DND-41 (cell line): ENCODE data around the gene PALMD.

Experiments
- ATAC-seq: fragments of 200-7000 bp; cut with Tn5 transposase; 3 replicates; pipeline ENCODE4 v1.9.1; 2021; ENCODE audit warnings: low read depth; ENCODE audit not compliant: insufficient read depth
- DNase-seq: peaks from one replicate; pipeline ENCODE4 v3.0.0-alpha.2; 2020
- H2AFZ ChIP-seq: 2 replicates; pipeline ENCODE4 v1.6.0; 2012; ENCODE audit warnings: low read depth, low read length
- H3K27ac ChIP-seq: 2 replicates; pipeline ENCODE4 v1.5.1; 2012; ENCODE audit warnings: low read length, inconsistent platforms
- H3K27me3 ChIP-seq: fragments of 200-600 bp; sonication (generic); 2 replicates; pipeline ENCODE4 v1.6.0; 2012; ENCODE audit warnings: low read length, mild to moderate bottlenecking, inconsistent platforms; ENCODE audit not compliant: insufficient read depth, poor library complexity
- H3K36me3 ChIP-seq: 2 replicates; pipeline ENCODE4 v1.5.1; 2012; ENCODE audit warnings: low read length, inconsistent platforms; ENCODE audit not compliant: insufficient read depth
- H3K4me1 ChIP-seq: 2 replicates; pipeline ENCODE4 v1.5.1; 2012; ENCODE audit warnings: mild to moderate bottlenecking, low read length; ENCODE audit not compliant: insufficient read depth
- H3K4me2 ChIP-seq: 2 replicates; pipeline ENCODE4 v1.6.0; 2012; ENCODE audit warnings: mild to moderate bottlenecking, moderate library complexity, low read length, inconsistent platforms; ENCODE audit not compliant: insufficient read depth
- H3K4me3 ChIP-seq, 2 experiments: fragments of 200-600 bp in 1 of 2; shearing (Covaris generic) in 1 of 2; 2 replicates each; pipeline ENCODE4 v1.5.1; 2012 to 2016; ENCODE audit warnings: inconsistent platforms in 2 of 2, low read length in 2 of 2, mild to moderate bottlenecking in 2 of 2, low read depth in 1 of 2, moderate library complexity in 1 of 2
- H3K79me2 ChIP-seq: 2 replicates; pipeline ENCODE4 v1.6.0; 2012; ENCODE audit warnings: low read length, inconsistent platforms; ENCODE audit not compliant: insufficient read depth
- H3K9ac ChIP-seq: 2 replicates; pipeline ENCODE4 v1.6.0; 2012; ENCODE audit warnings: low read depth, mild to moderate bottlenecking, inconsistent platforms, low read length, moderate library complexity
- H3K9me3 ChIP-seq: 2 replicates; pipeline ENCODE4 v1.5.1; 2012; ENCODE audit warnings: low read length, moderate library complexity, mild to moderate bottlenecking, inconsistent platforms; ENCODE audit not compliant: insufficient read depth, severe bottlenecking
- H4K20me1 ChIP-seq: 2 replicates; pipeline ENCODE4 v1.6.0; 2012; ENCODE audit warnings: low read length; ENCODE audit not compliant: insufficient read depth
- CTCF ChIP-seq: IDR thresholded peaks from 2 replicates; pipeline ENCODE4 v1.5.1; 2012; ENCODE audit warnings: borderline replicate concordance, low read length, moderate library complexity, mild to moderate bottlenecking; ENCODE audit not compliant: poor library complexity, severe bottlenecking; ENCODE audit errors: extremely low read depth
- EZH2 ChIP-seq: IDR thresholded peaks from 3 replicates; pipeline ENCODE4 v1.6.1; 2012; ENCODE audit warnings: borderline replicate concordance, low read depth, mild to moderate bottlenecking, moderate library complexity, low read length, inconsistent platforms; ENCODE audit not compliant: severe bottlenecking

Gene PALMD

GRCh38 chr1:99659755-99660210 lies 13.9 kb downstream of the PALMD start:
- Histone ChIP-seq H3K27me3 (no peaks in the 10 kb centered on the region), H3K36me3 (no peaks in the 10 kb centered on the region), H3K9ac (no peak overlapping the region), H4K20me1 (no peaks in the 10 kb centered on the region), H3K4me1 (no peaks in the 10 kb centered on the region), H3K4me3 (no peak overlapping the region), H3K27ac (no peak overlapping the region), H3K79me2 (no peaks in the 10 kb centered on the region), H3K4me2 (no peak overlapping the region), H2AFZ (no peak overlapping the region), H3K9me3 (no peaks in the 10 kb centered on the region)
- DNase-seq (no peak), ATAC-seq (no peak)
- no peak for TF ChIP-seq CTCF
- no peak for TF ChIP-seq EZH2

GRCh38 chr1:99660496-99660895 lies 14.6 kb downstream of the PALMD start:
- H3K4me3 ChIP-seq = no peak overlapping the region
- no peaks in the 10 kb centered on the region for H3K36me3 ChIP-seq
- ATAC-seq = no peak
- no peak overlapping the region for H2AFZ ChIP-seq
- no peaks in the 10 kb centered on the region for H4K20me1 ChIP-seq
- H3K27ac ChIP-seq = no peak overlapping the region
- DNase-seq = no peak
- no peak for TF ChIP-seq EZH2
- no peak for TF ChIP-seq CTCF
- H3K4me2 ChIP-seq = no peak overlapping the region
- no peaks in the 10 kb centered on the region for H3K4me1 ChIP-seq
- no peak overlapping the region for H3K9ac ChIP-seq
- H3K27me3 ChIP-seq = no peaks in the 10 kb centered on the region
- H3K79me2 ChIP-seq = no peaks in the 10 kb centered on the region
- no peaks in the 10 kb centered on the region for H3K9me3 ChIP-seq

GRCh38 chr1:99661780-99662179 lies 15.9 kb downstream of the PALMD start:
- Histone ChIP-seq H3K4me2 (no peak overlapping the region), H3K36me3 (no peaks in the 10 kb centered on the region), H3K27me3 (no peaks in the 10 kb centered on the region), H4K20me1 (no peaks in the 10 kb centered on the region), H3K79me2 (no peaks in the 10 kb centered on the region), H3K9me3 (no peaks in the 10 kb centered on the region), H3K9ac (no peak overlapping the region), H3K4me3 (no peak overlapping the region), H3K27ac (no peak overlapping the region), H3K4me1 (no peaks in the 10 kb centered on the region), H2AFZ (no peak overlapping the region)
- no peak for DNase-seq
- no peak for ATAC-seq
- TF ChIP-seq CTCF (no peak), EZH2 (no peak)

- H3K9ac ChIP-seq = no peak overlapping the region
- no peak overlapping the region for H2AFZ ChIP-seq
- ATAC-seq = no peak
- no peaks in the 10 kb centered on the region for H4K20me1 ChIP-seq
- no peaks in the 10 kb centered on the region for H3K36me3 ChIP-seq
- H3K4me3 ChIP-seq = no peak overlapping the region
- TF ChIP-seq CTCF (no peak), EZH2 (no peak)
- no peak overlapping the region for H3K27ac ChIP-seq
- no peaks in the 10 kb centered on the region for H3K9me3 ChIP-seq
- no peaks in the 10 kb centered on the region for H3K27me3 ChIP-seq
- H3K79me2 ChIP-seq = no peaks in the 10 kb centered on the region
- H3K4me2 ChIP-seq = no peak overlapping the region
- DNase-seq = no peak
- H3K4me1 ChIP-seq = no peaks in the 10 kb centered on the region
Observed at GRCh38 chr1:99662539-99663080, 16.7 kb downstream of the PALMD start.
